Mesendoderm (in vitro differentiated cells): ENCODE measurements around the gene PLEKHA5.
"Not testable (repeated sequence)": the region's sequence is repeated elsewhere in the genome, so short reads cannot be mapped to it uniquely, and the experiment has no call there.

ENCODE experiments used
- DNase-seq: peaks from one replicate; pipeline ENCODE4 v3.0.0; 2013
- H2AK5ac ChIP-seq: 2 replicates; pipeline ENCODE4 v1.6.1; 2013; ENCODE audit warnings: low read length, inconsistent platforms
- H2BK120ac ChIP-seq: 2 replicates; pipeline ENCODE4 v1.6.1; 2013; ENCODE audit warnings: low read depth, mild to moderate bottlenecking, low read length, moderate library complexity, mixed read lengths
- H2BK15ac ChIP-seq: replicated peaks from 2 replicates; pipeline ENCODE4 v1.6.1; 2013; ENCODE audit warnings: low read depth, mild to moderate bottlenecking, moderate library complexity
- H2BK5ac ChIP-seq: 2 replicates; pipeline ENCODE4 v1.6.1; 2013; ENCODE audit warnings: low read length, inconsistent platforms
- H3K18ac ChIP-seq: 2 replicates; pipeline ENCODE4 v1.6.1; 2013; ENCODE audit warnings: mild to moderate bottlenecking, low read length, mixed read lengths
- H3K23ac ChIP-seq: one replicate; pipeline ENCODE4 v1.6.1; 2013; ENCODE audit warnings: low read length
- H3K27ac ChIP-seq: 2 replicates; pipeline ENCODE4 v1.5.1; 2013; ENCODE audit warnings: low read depth, mild to moderate bottlenecking, inconsistent platforms, low read length, moderate library complexity
- H3K27me3 ChIP-seq: 2 replicates; pipeline ENCODE4 v1.6.1; 2013; ENCODE audit warnings: low read length, control low read depth, mild to moderate bottlenecking, inconsistent platforms; ENCODE audit not compliant: insufficient read depth, poor library complexity
- H3K36me3 ChIP-seq: 2 replicates; pipeline ENCODE4 v1.6.1; 2013; ENCODE audit warnings: low read length, inconsistent platforms; ENCODE audit not compliant: control insufficient read depth, insufficient read depth
- H3K4ac ChIP-seq: one replicate; pipeline ENCODE4 v1.6.1; 2013; ENCODE audit warnings: low read depth, mild to moderate bottlenecking, low read length, moderate library complexity
- H3K4me1 ChIP-seq: 2 replicates; pipeline ENCODE4 v1.6.1; 2013; ENCODE audit warnings: low read depth, low read length, inconsistent platforms; ENCODE audit not compliant: control insufficient read depth
- H3K4me2 ChIP-seq: 2 replicates; pipeline ENCODE4 v1.6.1; 2013; ENCODE audit warnings: low read length
- H3K4me3 ChIP-seq: 2 replicates; pipeline ENCODE4 v1.5.1; 2013; ENCODE audit warnings: mild to moderate bottlenecking, low read length
- H3K56ac ChIP-seq: one replicate; pipeline ENCODE4 v1.6.1; 2013; ENCODE audit warnings: low read length
- H3K79me1 ChIP-seq: 2 replicates; pipeline ENCODE4 v1.6.1; 2013; ENCODE audit warnings: low read length, inconsistent platforms
- H3K79me2 ChIP-seq: 2 replicates; pipeline ENCODE4 v1.6.1; 2013; ENCODE audit warnings: mild to moderate bottlenecking, low read length; ENCODE audit not compliant: control insufficient read depth, insufficient read depth
- H3K9ac ChIP-seq: 2 replicates; pipeline ENCODE4 v1.6.1; 2013; ENCODE audit warnings: low read length, inconsistent platforms
- H4K5ac ChIP-seq: one replicate; pipeline ENCODE4 v1.6.1; 2013; ENCODE audit warnings: low read length
- H4K8ac ChIP-seq: one replicate; pipeline ENCODE4 v1.6.1; 2013; ENCODE audit warnings: low read depth, mild to moderate bottlenecking, control low read depth, low read length, moderate library complexity
- WGBS: extraction: QIAGEN DNeasy Blood & Tissue Kit; methylation state at CpG from one replicate; pipeline ENCODE4 v1.1.7; 2013; ENCODE audit warnings: low lambda C conversion rate, missing lambda C conversion rate; ENCODE audit not compliant: insufficient coverage; ENCODE audit errors: extremely low coverage; 5-methylcytosine and 5-hydroxymethylcytosine counted together

Gene PLEKHA5

DNA sequence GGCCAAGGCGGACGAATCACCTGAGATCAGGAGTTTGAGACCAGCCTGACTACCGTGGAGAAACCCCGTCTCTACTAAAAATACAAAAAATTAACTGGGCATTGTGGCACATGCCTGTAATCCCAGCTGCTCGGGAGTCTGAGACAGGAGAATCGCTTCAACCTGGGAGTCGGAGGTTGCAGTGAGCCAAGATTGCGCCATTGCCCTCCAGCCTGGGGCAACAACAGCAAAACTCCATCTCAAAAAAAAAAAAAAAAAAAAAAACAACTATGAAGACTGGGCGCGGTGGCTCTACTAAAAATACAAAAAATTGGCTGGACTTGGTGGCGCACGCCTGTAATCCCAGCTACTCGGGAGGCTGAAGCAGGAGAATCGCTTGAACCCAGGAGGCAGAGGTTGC, 176.1 kb downstream of the PLEKHA5 start:
- H3K4ac ChIP-seq, H3K18ac ChIP-seq, H3K36me3 ChIP-seq, H3K56ac ChIP-seq, H2AK5ac ChIP-seq, H3K4me2 ChIP-seq, DNase-seq, H3K9ac ChIP-seq, H3K79me1 ChIP-seq, H3K27me3 ChIP-seq, H4K5ac ChIP-seq, H2BK120ac ChIP-seq, H3K4me3 ChIP-seq, H2BK5ac ChIP-seq, H4K8ac ChIP-seq, H2BK15ac ChIP-seq, H3K79me2 ChIP-seq, H3K4me1 ChIP-seq, H3K27ac ChIP-seq, H3K23ac ChIP-seq: not testable (repeated sequence)
- WGBS, result no CpG with 5 or more reads among the region's 14 CpGs

DNA sequence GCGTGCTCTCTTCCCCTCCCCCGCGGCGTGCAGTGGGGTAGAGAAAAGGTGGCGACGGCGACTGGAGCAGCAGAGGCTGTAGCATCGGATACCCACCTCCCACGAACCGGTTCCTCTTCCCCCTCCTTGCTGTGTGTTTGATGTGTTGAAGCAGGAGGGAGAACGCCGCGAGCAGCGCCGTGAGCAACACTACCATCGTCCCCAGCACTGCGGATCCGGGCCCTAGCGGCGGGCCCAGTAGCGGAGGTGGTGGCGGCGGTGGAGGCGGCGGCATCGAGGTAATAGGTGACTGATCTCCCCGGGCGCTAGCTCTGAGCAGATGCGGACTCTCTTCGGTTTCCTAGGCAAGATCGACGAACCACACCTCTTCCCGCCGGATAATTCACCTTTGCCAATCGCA, 176.8 kb downstream of the PLEKHA5 start:
- Histone ChIP-seq H3K4ac (no peak overlapping the region), H3K56ac (no peak overlapping the region), H3K4me1 (no peaks in the 10 kb centered on the region), H3K79me2 (no peaks in the 10 kb centered on the region), H3K79me1 (no peaks in the 10 kb centered on the region), H3K9ac (no peak overlapping the region), H4K5ac (no peak overlapping the region), H4K8ac (no peak overlapping the region), H3K18ac (no peak overlapping the region), H2BK120ac (no peak overlapping the region), H3K23ac (no peak overlapping the region), H3K36me3 (peaks cover 2% of the 10 kb centered on the region), H3K27ac (no peak overlapping the region), H2BK15ac (no peak overlapping the region), H3K4me2 (no peak overlapping the region), H3K4me3 (no peak overlapping the region), H2AK5ac (no peak overlapping the region), H3K27me3 (no peaks in the 10 kb centered on the region), H2BK5ac (no peak overlapping the region)
- no peak for DNase-seq
- no CpG with 5 or more reads among the region's 35 CpGs for WGBS

DNA sequence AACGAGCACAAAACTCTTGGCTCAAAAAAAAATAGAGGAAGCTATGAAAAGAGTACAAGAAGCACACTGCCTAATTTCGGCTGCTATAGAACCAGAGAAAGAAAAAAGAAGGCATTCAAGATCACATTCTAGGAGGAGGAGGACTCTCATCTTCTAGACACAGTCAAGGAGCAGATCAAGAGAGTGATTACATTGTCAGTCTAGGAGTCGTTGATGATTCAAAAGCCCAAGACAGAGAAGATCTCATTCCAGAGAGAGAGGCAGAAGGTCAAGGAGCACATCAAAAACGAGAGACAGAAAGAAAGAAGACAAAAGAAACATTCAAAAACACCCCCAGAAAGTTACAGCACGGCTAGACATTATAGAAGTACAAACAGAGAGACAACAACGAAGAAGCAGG, 177.9 kb downstream of the PLEKHA5 start:
- no peak overlapping the region for H3K18ac ChIP-seq
- H2BK15ac ChIP-seq, result no peak overlapping the region
- H4K8ac ChIP-seq, result no peak overlapping the region
- no peak overlapping the region for H2AK5ac ChIP-seq
- no peak for DNase-seq
- no peak overlapping the region for H3K4ac ChIP-seq
- no CpG with 5 or more reads among the region's 6 CpGs for WGBS
- no peaks in the 10 kb centered on the region for H3K4me1 ChIP-seq
- no peak overlapping the region for H4K5ac ChIP-seq
- H3K4me3 ChIP-seq, result no peak overlapping the region
- H3K27me3 ChIP-seq, result no peaks in the 10 kb centered on the region
- H3K56ac ChIP-seq, result no peak overlapping the region
- no peak overlapping the region for H2BK120ac ChIP-seq
- peaks cover 2% of the 10 kb centered on the region for H3K36me3 ChIP-seq
- no peak overlapping the region for H3K27ac ChIP-seq
- no peak overlapping the region for H3K4me2 ChIP-seq
- no peak overlapping the region for H2BK5ac ChIP-seq
- no peaks in the 10 kb centered on the region for H3K79me2 ChIP-seq
- no peak overlapping the region for H3K9ac ChIP-seq
- H3K23ac ChIP-seq, result no peak overlapping the region
- no peaks in the 10 kb centered on the region for H3K79me1 ChIP-seq

DNA sequence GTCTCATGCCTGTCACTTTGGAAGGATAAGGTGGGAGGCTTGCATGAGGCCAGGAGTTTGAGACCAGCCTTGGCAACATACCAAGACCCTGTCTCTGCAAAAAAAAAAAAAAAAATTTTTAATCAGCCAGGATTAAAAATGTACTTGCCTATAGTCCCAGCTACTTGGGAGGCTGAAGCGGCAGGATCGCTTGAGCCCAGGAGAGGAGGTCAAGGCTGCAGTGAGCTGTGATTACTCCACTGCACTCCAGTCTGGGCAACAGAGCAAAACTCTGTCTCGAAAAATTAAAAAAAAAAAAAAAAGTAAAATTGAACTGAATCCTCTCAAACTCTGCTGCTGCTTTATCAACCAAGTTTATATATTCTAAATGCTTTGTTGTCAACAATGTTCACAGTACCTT, 181.6 kb downstream of the PLEKHA5 start:
- H2BK120ac ChIP-seq, result no peak overlapping the region
- H3K56ac ChIP-seq, result no peak overlapping the region
- no peak overlapping the region for H3K18ac ChIP-seq
- no peak overlapping the region for H2BK15ac ChIP-seq
- no peaks in the 10 kb centered on the region for H3K27me3 ChIP-seq
- H3K79me1 ChIP-seq, result no peaks in the 10 kb centered on the region
- H3K4me3 ChIP-seq, result no peak overlapping the region
- no peak overlapping the region for H3K23ac ChIP-seq
- no peak overlapping the region for H2AK5ac ChIP-seq
- H3K36me3 ChIP-seq, result peaks cover 2% of the 10 kb centered on the region
- no peaks in the 10 kb centered on the region for H3K4me1 ChIP-seq
- H3K79me2 ChIP-seq, result no peaks in the 10 kb centered on the region
- no peak overlapping the region for H3K27ac ChIP-seq
- no peak overlapping the region for H4K5ac ChIP-seq
- H3K4me2 ChIP-seq, result no peak overlapping the region
- H2BK5ac ChIP-seq, result no peak overlapping the region
- H3K4ac ChIP-seq, result no peak overlapping the region
- WGBS, result no CpG with 5 or more reads among the region's 3 CpGs
- H3K9ac ChIP-seq, result no peak overlapping the region
- DNase-seq, result no peak
- peak overlapping the region; percentile 13 for H4K8ac ChIP-seq

DNA sequence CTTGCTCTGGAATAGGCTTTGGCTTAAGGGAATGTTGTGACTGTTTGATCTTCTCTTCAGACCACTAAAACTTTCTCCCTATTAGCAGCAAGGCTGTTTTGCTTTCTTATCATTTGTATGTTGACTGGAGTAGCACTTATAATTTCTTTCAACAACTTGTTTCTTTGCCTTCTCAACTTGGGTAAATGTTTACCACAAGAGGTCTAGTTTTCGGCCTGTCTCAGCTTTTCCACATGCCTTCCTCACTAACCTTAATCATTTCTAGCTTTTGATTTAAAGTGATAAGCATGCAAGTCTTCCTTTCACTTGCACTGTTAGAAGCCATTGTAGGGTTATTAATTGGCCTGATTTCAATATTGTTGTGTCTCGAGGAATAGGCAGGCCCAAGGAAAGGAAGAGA, 183.1 kb downstream of the PLEKHA5 start:
- Histone ChIP-seq H3K4me1 (no peaks in the 10 kb centered on the region), H2AK5ac (no peak overlapping the region), H3K36me3 (no peaks in the 10 kb centered on the region), H3K27me3 (no peaks in the 10 kb centered on the region), H2BK5ac (no peak overlapping the region), H4K5ac (no peak overlapping the region), H3K4me2 (no peak overlapping the region), H3K9ac (no peak overlapping the region), H3K4ac (no peak overlapping the region), H3K18ac (no peak overlapping the region), H3K23ac (no peak overlapping the region), H2BK15ac (no peak overlapping the region), H3K4me3 (no peak overlapping the region), H4K8ac (no peak overlapping the region), H2BK120ac (no peak overlapping the region), H3K27ac (no peak overlapping the region), H3K79me1 (no peaks in the 10 kb centered on the region), H3K56ac (no peak overlapping the region), H3K79me2 (no peaks in the 10 kb centered on the region)
- DNase-seq, result no peak
- WGBS, result no CpG with 5 or more reads among the region's 2 CpGs

DNA sequence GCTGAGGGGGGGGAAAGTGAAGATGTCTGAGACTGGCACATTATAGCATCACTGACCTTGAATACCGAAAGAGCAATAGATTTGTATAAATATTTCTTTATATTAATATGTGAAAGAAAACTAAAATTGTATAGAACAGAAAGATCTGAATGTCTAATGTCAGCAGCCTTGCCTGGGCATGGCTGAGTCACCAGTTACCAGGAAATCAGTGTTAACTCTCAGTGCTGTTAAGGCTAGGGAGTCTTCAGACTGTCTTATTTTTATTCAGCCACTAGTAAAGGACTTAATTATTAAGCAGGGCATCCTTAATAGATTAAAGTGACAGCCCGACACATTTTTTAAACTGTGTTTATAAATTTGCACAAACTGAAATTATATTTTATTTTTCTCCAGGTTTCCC, 186.9 kb downstream of the PLEKHA5 start:
- H2BK120ac ChIP-seq, result no peak overlapping the region
- H2AK5ac ChIP-seq, result no peak overlapping the region
- no peak overlapping the region for H3K56ac ChIP-seq
- WGBS, result no CpG with 5 or more reads among the region's 2 CpGs
- no peak overlapping the region for H3K4me2 ChIP-seq
- no peak overlapping the region for H2BK5ac ChIP-seq
- no peak overlapping the region for H4K5ac ChIP-seq
- no peaks in the 10 kb centered on the region for H3K27me3 ChIP-seq
- no peak overlapping the region for H3K27ac ChIP-seq
- no peak overlapping the region for H3K9ac ChIP-seq
- H4K8ac ChIP-seq, result no peak overlapping the region
- H3K79me2 ChIP-seq, result no peaks in the 10 kb centered on the region
- no peak overlapping the region for H3K4ac ChIP-seq
- no peaks in the 10 kb centered on the region for H3K36me3 ChIP-seq
- no peaks in the 10 kb centered on the region for H3K4me1 ChIP-seq
- DNase-seq, result no peak
- H3K18ac ChIP-seq, result no peak overlapping the region
- no peak overlapping the region for H3K4me3 ChIP-seq
- H3K79me1 ChIP-seq, result no peaks in the 10 kb centered on the region
- H3K23ac ChIP-seq, result no peak overlapping the region
- no peak overlapping the region for H2BK15ac ChIP-seq
